ENCODE measurements around the gene LECT2. TPM values are rescaled to one million over a fixed set of nuclear protein-coding genes. Genes with fewer than 3 reads are reported as not detected.

The LECT2 gene
- total RNA-seq, 4 donors from 2014 or later, result not detected

DNA sequence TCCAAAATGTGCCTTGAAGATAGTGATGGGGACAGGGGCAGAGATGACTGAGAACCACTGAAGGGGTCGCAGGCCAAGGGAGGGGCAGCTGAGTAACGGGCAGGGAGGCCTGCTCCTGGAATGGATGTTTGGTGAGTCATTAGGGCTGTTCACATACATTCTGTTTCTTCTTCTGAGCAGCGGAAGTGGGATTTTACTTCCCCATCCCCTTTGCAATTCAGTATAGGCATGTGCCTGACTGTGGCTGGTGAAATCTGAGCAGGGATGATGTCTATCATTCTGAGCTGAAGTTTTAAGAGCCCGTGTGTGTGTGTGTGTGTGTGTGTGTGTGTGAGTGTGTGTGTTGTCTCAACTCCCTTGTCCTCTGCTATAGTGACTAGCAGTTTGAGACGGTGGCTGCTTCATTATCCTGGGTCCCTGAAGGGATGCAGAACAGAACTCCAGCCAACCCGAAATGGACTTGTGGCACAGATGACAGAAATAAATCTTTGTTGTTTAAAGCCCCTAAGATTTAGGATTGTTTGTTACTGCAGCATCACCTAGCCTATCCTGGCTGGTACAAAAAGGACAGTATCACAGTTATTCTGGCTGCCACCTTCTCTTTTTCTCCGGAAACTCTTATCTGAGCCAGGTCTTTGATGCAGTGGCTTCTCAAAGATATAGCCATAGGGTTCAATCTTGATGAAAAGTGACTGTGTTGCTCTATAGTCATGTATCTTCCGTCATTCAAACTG is 44.8 kb upstream of the LECT2 start:
- Histone ChIP-seq H3K27me3 (no peaks in the 10 kb centered on the region), H3K36me3 (no peaks in the 10 kb centered on the region), H3K4me1 (peaks cover 0 to 23% (median 16%) of the 10 kb centered on the region in 4 donors), H3K27ac (replicated peaks in 1 of 4) (no peak overlapping the region), H3K9me3 (no peaks in the 10 kb centered on the region), H3K4me3 (no peak overlapping the region)
- no peak for TF ChIP-seq POLR2A (IDR thresholded peaks at IDR 0.05; ENCODE audit: low read depth)
- no peak for TF ChIP-seq POLR2AphosphoS5 (IDR thresholded peaks at IDR 0.05)
- TF ChIP-seq, protein P1, sequence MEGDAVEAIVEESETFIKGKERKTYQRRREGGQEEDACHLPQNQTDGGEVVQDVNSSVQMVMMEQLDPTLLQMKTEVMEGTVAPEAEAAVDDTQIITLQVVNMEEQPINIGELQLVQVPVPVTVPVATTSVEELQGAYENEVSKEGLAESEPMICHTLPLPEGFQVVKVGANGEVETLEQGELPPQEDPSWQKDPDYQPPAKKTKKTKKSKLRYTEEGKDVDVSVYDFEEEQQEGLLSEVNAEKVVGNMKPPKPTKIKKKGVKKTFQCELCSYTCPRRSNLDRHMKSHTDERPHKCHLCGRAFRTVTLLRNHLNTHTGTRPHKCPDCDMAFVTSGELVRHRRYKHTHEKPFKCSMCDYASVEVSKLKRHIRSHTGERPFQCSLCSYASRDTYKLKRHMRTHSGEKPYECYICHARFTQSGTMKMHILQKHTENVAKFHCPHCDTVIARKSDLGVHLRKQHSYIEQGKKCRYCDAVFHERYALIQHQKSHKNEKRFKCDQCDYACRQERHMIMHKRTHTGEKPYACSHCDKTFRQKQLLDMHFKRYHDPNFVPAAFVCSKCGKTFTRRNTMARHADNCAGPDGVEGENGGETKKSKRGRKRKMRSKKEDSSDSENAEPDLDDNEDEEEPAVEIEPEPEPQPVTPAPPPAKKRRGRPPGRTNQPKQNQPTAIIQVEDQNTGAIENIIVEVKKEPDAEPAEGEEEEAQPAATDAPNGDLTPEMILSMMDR (IDR thresholded peaks at IDR 0.05), result no peak
- no peak for TF ChIP-seq EP300 (IDR thresholded peaks at IDR 0.05)
- WGBS, result 82% methylated on average over 8 of the region's 8 CpGs
- intact Hi-C loops (cut with DNase I), result no loop called here
- DNase-seq (ENCODE audit: extremely low spot score), result no peak

DNA sequence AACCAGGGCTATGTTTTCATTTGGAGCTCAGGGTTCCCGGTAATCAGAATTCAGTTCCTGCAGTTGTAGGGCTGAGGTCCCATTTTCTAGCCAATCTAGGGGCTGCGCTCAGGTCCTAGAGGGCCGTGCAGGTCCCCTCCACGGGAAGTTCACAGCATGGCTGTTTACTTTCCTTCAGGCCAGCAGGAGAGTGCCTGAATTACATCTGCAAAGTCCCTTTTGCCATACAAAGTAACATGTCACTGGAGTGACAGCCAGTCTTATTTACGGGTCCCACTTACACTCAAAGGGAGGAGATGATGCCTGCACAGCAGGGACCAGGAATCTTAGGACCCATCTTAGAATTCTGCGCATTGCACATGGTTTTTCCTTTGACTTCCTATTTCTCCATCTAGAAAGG is 44.1 kb upstream of the LECT2 start:
- 89% methylated on average over 6 of the region's 6 CpGs for WGBS
- intact Hi-C loops (cut with DNase I), result no loop called here
- Histone ChIP-seq H3K27me3 (no peaks in the 10 kb centered on the region), H3K27ac (replicated peaks in 1 of 4) (no peak overlapping the region), H3K4me3 (no peak overlapping the region), H3K4me1 (peaks cover under 1 to 30% (median 23%) of the 10 kb centered on the region in 4 donors), H3K36me3 (no peaks in the 10 kb centered on the region), H3K9me3 (no peaks in the 10 kb centered on the region)
- TF ChIP-seq POLR2AphosphoS5 (IDR thresholded peaks at IDR 0.05) (no peak), POLR2A (IDR thresholded peaks at IDR 0.05; ENCODE audit: low read depth) (no peak), EP300 (IDR thresholded peaks at IDR 0.05) (no peak)
- TF ChIP-seq, protein P1 (IDR thresholded peaks at IDR 0.05), result no peak
- DNase-seq (ENCODE audit: extremely low spot score), result no peak

DNA sequence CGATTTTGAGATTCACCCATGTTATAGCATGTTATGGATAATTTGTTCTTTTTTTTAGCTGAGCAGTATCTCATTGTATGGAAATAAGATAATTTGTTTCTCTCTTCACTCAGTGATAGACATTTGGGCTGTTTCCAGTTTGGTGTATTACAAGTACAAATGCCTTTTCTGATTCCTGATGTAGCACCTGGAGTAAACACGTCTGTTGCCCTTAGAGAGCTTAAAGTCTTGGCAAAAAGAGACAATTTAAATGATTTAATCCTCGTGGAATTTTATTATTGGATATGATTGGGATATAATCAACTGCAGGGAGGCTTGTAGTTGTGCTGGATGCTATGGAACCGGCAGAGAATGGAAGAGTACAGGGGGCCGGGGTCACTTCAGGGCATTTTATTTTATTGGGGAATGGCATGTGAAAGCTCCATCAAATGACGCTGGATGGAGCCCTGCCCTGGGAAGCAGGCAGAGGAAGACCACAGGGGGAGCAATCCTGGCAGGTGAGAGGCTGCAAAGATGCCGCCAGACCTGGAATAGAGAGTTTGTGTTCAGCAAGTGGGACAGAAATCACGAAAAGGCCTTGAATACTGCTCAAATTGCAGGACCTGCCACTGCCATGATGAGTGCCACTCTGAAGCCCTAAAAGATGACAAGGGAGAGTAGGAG is 43.0 kb upstream of the LECT2 start:
- TF ChIP-seq EP300 (IDR thresholded peaks at IDR 0.05) (no peak), POLR2AphosphoS5 (IDR thresholded peaks at IDR 0.05) (no peak), POLR2A (IDR thresholded peaks at IDR 0.05; ENCODE audit: low read depth) (no peak)
- TF ChIP-seq, protein P1 (IDR thresholded peaks at IDR 0.05), result no peak
- no peaks in the 10 kb centered on the region for H3K9me3 ChIP-seq
- WGBS, result 90% methylated on average over 8 of the region's 8 CpGs
- H3K4me3 ChIP-seq, result no peak overlapping the region
- peak; percentile 84 for DNase-seq (ENCODE audit: extremely low spot score)
- no peaks in the 10 kb centered on the region for H3K27me3 ChIP-seq
- no peaks in the 10 kb centered on the region for H3K36me3 ChIP-seq
- peaks cover 4 to 41% (median 31%) of the 10 kb centered on the region in 4 donors for H3K4me1 ChIP-seq
- no peak overlapping the region for H3K27ac ChIP-seq (replicated peaks in 1 of 4)
- intact Hi-C loops (cut with DNase I), result no loop called here

DNA sequence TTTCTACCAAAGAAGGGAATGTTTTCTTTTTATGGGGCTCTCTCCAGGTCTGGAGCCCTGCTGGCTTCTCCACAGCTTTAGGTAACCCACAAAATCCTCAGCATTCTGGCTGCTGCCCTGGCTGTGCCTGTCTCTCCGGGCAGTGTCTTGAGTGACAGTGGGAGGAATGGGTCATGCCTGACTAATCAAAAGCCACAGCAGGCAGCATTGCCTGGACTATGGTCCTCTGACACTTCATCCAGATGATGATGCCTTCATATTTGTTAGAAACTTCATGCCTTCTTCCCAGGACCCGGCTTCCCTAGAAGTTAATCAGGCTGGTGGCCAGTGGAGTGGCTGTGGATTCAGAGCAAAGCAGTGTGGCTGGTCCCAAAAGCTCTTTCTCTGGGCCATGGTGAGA is 41.8 kb upstream of the LECT2 start:
- DNase-seq (ENCODE audit: extremely low spot score), result peak; percentile 70
- H3K4me3 ChIP-seq, result no peak overlapping the region
- H3K9me3 ChIP-seq, result no peaks in the 10 kb centered on the region
- 92% methylated on average over 2 of the region's 2 CpGs for WGBS
- H3K36me3 ChIP-seq, result no peaks in the 10 kb centered on the region
- peaks cover 4 to 38% (median 30%) of the 10 kb centered on the region in 4 donors for H3K4me1 ChIP-seq
- no peaks in the 10 kb centered on the region for H3K27me3 ChIP-seq
- intact Hi-C loops (cut with DNase I), result no loop called here
- no peak overlapping the region for H3K27ac ChIP-seq (replicated peaks in 1 of 4)
- TF ChIP-seq POLR2A (IDR thresholded peaks at IDR 0.05; ENCODE audit: low read depth) (no peak), EP300 (IDR thresholded peaks at IDR 0.05) (no peak), POLR2AphosphoS5 (IDR thresholded peaks at IDR 0.05) (no peak)
- TF ChIP-seq, protein P1 (IDR thresholded peaks at IDR 0.05), result no peak
